Astrocyte (in vitro differentiated cells and primary cell): ENCODE measurements around the gene ANKRD44. TPM values are rescaled to one million over a fixed set of nuclear protein-coding genes. Genes with fewer than 3 reads are reported as not detected.

Source experiments
- DNase-seq: peaks from one replicate; pipeline ENCODE4 v3.0.0-alpha.2; 2010; ENCODE audit warnings: low read depth
- FAIRE-seq: peaks from 2 replicates; lab custom pipeline; 2011; peaks lifted over from hg19 to GRCh38; lab: Jason Lieb, UNC
- H2AFZ ChIP-seq: 2 replicates; pipeline ENCODE4 v1.6.0; 2012; ENCODE audit warnings: low read depth, low read length, inconsistent platforms
- H3K27ac ChIP-seq: 2 replicates; pipeline ENCODE4 v1.5.1; 2011; ENCODE audit warnings: low read depth, low read length, inconsistent platforms
- H3K27me3 ChIP-seq: 2 replicates; pipeline ENCODE4 v1.6.0; 2011; ENCODE audit warnings: low read length, inconsistent platforms; ENCODE audit not compliant: insufficient read depth
- H3K36me3 ChIP-seq: 2 replicates; pipeline ENCODE4 v1.5.1; 2011; ENCODE audit warnings: low read length, inconsistent platforms; ENCODE audit not compliant: insufficient read depth
- H3K4me1 ChIP-seq: 2 replicates; pipeline ENCODE4 v1.5.1; 2011; ENCODE audit warnings: low read length, inconsistent platforms; ENCODE audit not compliant: insufficient read depth
- H3K4me2 ChIP-seq: 2 replicates; pipeline ENCODE4 v1.6.0; 2012; ENCODE audit warnings: low read length, inconsistent platforms
- H3K4me3 ChIP-seq: 2 replicates; pipeline ENCODE4 v1.5.1; 2011; ENCODE audit warnings: low read depth, mild to moderate bottlenecking, low read length, inconsistent platforms; ENCODE audit not compliant: insufficient read depth
- H3K79me2 ChIP-seq: 2 replicates; pipeline ENCODE4 v1.6.0; 2012; ENCODE audit warnings: mild to moderate bottlenecking, low read length, inconsistent platforms; ENCODE audit not compliant: insufficient read depth
- H3K9ac ChIP-seq: 2 replicates; pipeline ENCODE4 v1.6.0; 2012; ENCODE audit warnings: mild to moderate bottlenecking, low read length, inconsistent platforms
- H3K9me3 ChIP-seq: 2 replicates; pipeline ENCODE4 v1.5.1; 2012; ENCODE audit warnings: low read depth, mild to moderate bottlenecking, low read length, inconsistent platforms; ENCODE audit not compliant: insufficient read depth
- H4K20me1 ChIP-seq: 2 replicates; pipeline ENCODE4 v1.6.0; 2012; ENCODE audit warnings: low read length, inconsistent platforms; ENCODE audit not compliant: insufficient read depth
- H3K27ac Mint-ChIP-seq: one replicate; pipeline ENCODE4 v1.8.0; 2021; ENCODE audit warnings: mild to moderate bottlenecking, mixed read lengths; ENCODE audit not compliant: unreplicated experiment
- H3K27me3 Mint-ChIP-seq: one replicate; pipeline ENCODE4 v1.8.0; 2021; ENCODE audit warnings: low read depth, mixed read lengths; ENCODE audit not compliant: unreplicated experiment
- H3K36me3 Mint-ChIP-seq: one replicate; pipeline ENCODE4 v1.8.0; 2021; ENCODE audit warnings: low read depth, mixed read lengths; ENCODE audit not compliant: unreplicated experiment
- H3K4me1 Mint-ChIP-seq: one replicate; pipeline ENCODE4 v1.8.0; 2021; ENCODE audit warnings: low read depth, mixed read lengths; ENCODE audit not compliant: unreplicated experiment
- H3K4me3 Mint-ChIP-seq: one replicate; pipeline ENCODE4 v1.8.0; 2021; ENCODE audit warnings: mild to moderate bottlenecking, moderate library complexity, mixed read lengths; ENCODE audit not compliant: unreplicated experiment
- H3K9me3 Mint-ChIP-seq: one replicate; pipeline ENCODE4 v1.8.0; 2021; ENCODE audit warnings: mild to moderate bottlenecking, mixed read lengths; ENCODE audit not compliant: unreplicated experiment
- CTCF ChIP-seq: IDR thresholded peaks from 2 replicates; pipeline ENCODE4 v1.5.1; 2011; ENCODE audit warnings: low read depth, mild to moderate bottlenecking, inconsistent platforms, low read length, moderate library complexity; ENCODE audit not compliant: insufficient read depth
- EZH2 ChIP-seq: IDR thresholded peaks from 2 replicates; pipeline ENCODE4 v1.6.1; 2012; ENCODE audit warnings: mild to moderate bottlenecking, low read length, inconsistent platforms; ENCODE audit not compliant: insufficient read depth
- total RNA-seq: library from RNA; stranded (reverse); gene quantifications from 2 replicates; pipeline ENCODE4 v1.2.1, GENCODE V29; 2021

The ANKRD44 gene
- total RNA-seq, 1 donor from 2014 or later = 7.2 TPM

- H3K27ac ChIP-seq = no peak overlapping the region
- H3K9ac ChIP-seq = no peak overlapping the region
- Mint-ChIP-seq H3K27ac (no peak overlapping the region), H3K9me3 (peaks cover 2% of the 10 kb centered on the region), H3K36me3 (no peaks in the 10 kb centered on the region), H3K4me1 (no peaks in the 10 kb centered on the region), H3K27me3 (no peaks in the 10 kb centered on the region), H3K4me3 (no peak overlapping the region)
- H4K20me1 ChIP-seq = no peaks in the 10 kb centered on the region
- no peaks in the 10 kb centered on the region for H3K36me3 ChIP-seq
- H3K4me3 ChIP-seq = no peak overlapping the region
- FAIRE-seq (no peak), DNase-seq (no peak)
- no peaks in the 10 kb centered on the region for H3K4me1 ChIP-seq
- no peak overlapping the region for H2AFZ ChIP-seq
- H3K79me2 ChIP-seq = no peaks in the 10 kb centered on the region
- H3K4me2 ChIP-seq = no peak overlapping the region
- H3K9me3 ChIP-seq = no peaks in the 10 kb centered on the region
- TF ChIP-seq EZH2 (no peak), CTCF (no peak)
- H3K27me3 ChIP-seq = peaks cover under 1% of the 10 kb centered on the region
Measured at GRCh38 chr2:197328461-197328860, 17.9 kb upstream of the ANKRD44 start.

GRCh38 chr2:197327472-197328098 is 17.0 kb upstream of the ANKRD44 start:
- Histone ChIP-seq H4K20me1 (no peaks in the 10 kb centered on the region), H2AFZ (no peak overlapping the region), H3K36me3 (no peaks in the 10 kb centered on the region), H3K4me2 (no peak overlapping the region), H3K9ac (no peak overlapping the region), H3K9me3 (no peaks in the 10 kb centered on the region), H3K27ac (no peak overlapping the region), H3K4me3 (no peak overlapping the region), H3K4me1 (no peaks in the 10 kb centered on the region), H3K79me2 (no peaks in the 10 kb centered on the region), H3K27me3 (peaks cover 6% of the 10 kb centered on the region)
- no peak for TF ChIP-seq CTCF
- TF ChIP-seq EZH2 = no peak
- no peaks in the 10 kb centered on the region for H3K36me3 Mint-ChIP-seq
- no peaks in the 10 kb centered on the region for H3K4me1 Mint-ChIP-seq
- no peak overlapping the region for H3K27ac Mint-ChIP-seq
- FAIRE-seq (no peak), DNase-seq (no peak)
- no peak overlapping the region for H3K4me3 Mint-ChIP-seq
- H3K27me3 Mint-ChIP-seq = peaks cover 6% of the 10 kb centered on the region
- peaks cover 2% of the 10 kb centered on the region for H3K9me3 Mint-ChIP-seq

- Mint-ChIP-seq H3K27ac (no peak overlapping the region), H3K36me3 (no peaks in the 10 kb centered on the region), H3K9me3 (peaks cover 2% of the 10 kb centered on the region), H3K4me1 (no peaks in the 10 kb centered on the region), H3K4me3 (no peak overlapping the region), H3K27me3 (peaks cover 6% of the 10 kb centered on the region)
- H3K27ac ChIP-seq = no peak overlapping the region
- no peaks in the 10 kb centered on the region for H3K9me3 ChIP-seq
- peaks cover 6% of the 10 kb centered on the region for H3K27me3 ChIP-seq
- H3K36me3 ChIP-seq = no peaks in the 10 kb centered on the region
- H3K4me2 ChIP-seq = no peak overlapping the region
- H4K20me1 ChIP-seq = no peaks in the 10 kb centered on the region
- no peaks in the 10 kb centered on the region for H3K79me2 ChIP-seq
- H2AFZ ChIP-seq = no peak overlapping the region
- DNase-seq (no peak), FAIRE-seq (no peak)
- H3K4me3 ChIP-seq = no peak overlapping the region
- no peaks in the 10 kb centered on the region for H3K4me1 ChIP-seq
- no peak overlapping the region for H3K9ac ChIP-seq
- TF ChIP-seq EZH2 (no peak), CTCF (no peak)
Measured at GRCh38 chr2:197327073-197327471, 16.5 kb upstream of the ANKRD44 start.
